Stimulated activated naive CD8-positive, alpha-beta T cell treated with anti-CD3 and anti-CD28 coated beads, Interleukin-15, Interleukin-2, amounts not matched to agents 100 ng/mL and 50 ng/mL, for 24 hours (primary cell): Measurements from ENCODE around the gene XPR1.
"Not testable (repeated sequence)": the region's sequence is repeated elsewhere in the genome, so short reads cannot be mapped to it uniquely, and the experiment has no call there.

Experiments used
- H3K27ac Mint-ChIP-seq: one replicate; pipeline ENCODE4 v1.8.0; 2021; ENCODE audit warnings: mild to moderate bottlenecking, mixed read lengths
- H3K27me3 Mint-ChIP-seq: one replicate; pipeline ENCODE4 v1.8.0; 2021; ENCODE audit warnings: mixed read lengths
- H3K36me3 Mint-ChIP-seq: one replicate; pipeline ENCODE4 v1.8.0; 2021; ENCODE audit warnings: low read depth, mixed read lengths
- H3K4me1 Mint-ChIP-seq: one replicate; pipeline ENCODE4 v1.8.0; 2021; ENCODE audit warnings: low read depth, mixed read lengths
- H3K4me3 Mint-ChIP-seq: one replicate; pipeline ENCODE4 v1.8.0; 2021; ENCODE audit warnings: mild to moderate bottlenecking, mixed read lengths
- H3K9me3 Mint-ChIP-seq: one replicate; pipeline ENCODE4 v1.8.0; 2021; ENCODE audit warnings: mixed read lengths

The XPR1 gene

DNA sequence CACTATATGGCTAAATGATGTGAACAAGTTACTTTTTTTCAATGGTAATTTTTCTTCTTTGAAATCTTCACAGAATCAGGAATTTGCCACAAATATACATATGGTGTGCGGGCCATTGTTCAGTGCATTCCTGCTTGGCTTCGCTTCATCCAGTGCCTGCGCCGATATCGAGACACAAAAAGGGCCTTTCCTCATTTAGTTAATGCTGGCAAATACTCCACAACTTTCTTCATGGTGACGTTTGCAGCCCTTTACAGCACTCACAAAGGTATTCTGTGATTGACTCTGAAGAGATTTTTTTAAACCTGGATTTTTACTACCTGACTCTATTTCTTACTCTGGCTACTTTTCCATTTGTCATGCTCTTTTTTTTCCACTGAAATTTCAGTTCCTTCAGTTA is 204.6 kb downstream of the XPR1 start:
- H3K36me3 Mint-ChIP-seq = peaks cover 68% of the 10 kb centered on the region
- no peak overlapping the region for H3K27ac Mint-ChIP-seq
- H3K4me1 Mint-ChIP-seq = peaks cover 12% of the 10 kb centered on the region
- no peak overlapping the region for H3K4me3 Mint-ChIP-seq
- H3K9me3 Mint-ChIP-seq = peaks cover 12% of the 10 kb centered on the region
- no peaks in the 10 kb centered on the region for H3K27me3 Mint-ChIP-seq

DNA sequence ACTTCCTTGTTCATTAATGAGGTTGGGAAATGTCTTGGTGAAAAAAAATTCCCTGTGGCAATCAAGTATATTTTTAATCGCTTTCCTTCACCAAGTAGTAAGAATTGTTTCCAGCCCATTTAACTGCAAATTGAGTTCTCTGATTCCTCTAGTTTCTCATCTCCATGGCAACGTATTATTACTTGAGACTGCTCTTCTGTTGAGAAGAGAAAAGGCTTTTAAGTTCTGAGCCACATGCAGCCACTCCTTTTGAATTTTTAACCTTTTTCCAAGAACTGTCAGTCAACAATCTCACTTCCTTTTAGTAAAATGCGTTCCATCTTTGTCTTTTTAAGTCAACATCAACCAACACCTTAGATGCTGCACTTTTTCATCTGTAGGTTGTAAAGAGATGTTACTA is 205.2 kb downstream of the XPR1 start:
- H3K27me3 Mint-ChIP-seq = no peaks in the 10 kb centered on the region
- H3K9me3 Mint-ChIP-seq = peaks cover 12% of the 10 kb centered on the region
- H3K4me3 Mint-ChIP-seq = no peak overlapping the region
- H3K4me1 Mint-ChIP-seq = peaks cover 12% of the 10 kb centered on the region
- no peak overlapping the region for H3K27ac Mint-ChIP-seq
- peaks cover 63% of the 10 kb centered on the region for H3K36me3 Mint-ChIP-seq

DNA sequence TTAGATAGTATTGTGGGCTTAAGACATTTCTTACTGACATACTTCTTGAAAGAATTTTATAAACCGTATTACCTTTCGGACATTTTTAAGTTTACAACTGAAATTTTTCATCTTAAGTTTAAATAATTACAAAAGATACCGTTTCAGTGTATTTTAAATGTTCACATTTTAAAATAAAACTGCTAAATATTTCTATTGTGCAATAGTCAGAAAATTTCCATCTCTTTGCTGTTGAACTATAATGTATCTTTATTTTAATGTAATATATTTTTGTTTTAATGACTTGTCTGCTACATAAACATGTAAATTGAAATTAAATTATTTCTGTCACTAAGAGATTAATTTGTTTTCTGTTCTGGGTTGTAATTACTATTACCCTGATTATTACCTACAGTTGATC is 206.7 kb downstream of the XPR1 start:
- Mint-ChIP-seq H3K9me3 (no peaks in the 10 kb centered on the region), H3K4me3 (no peak overlapping the region), H3K4me1 (peaks cover 12% of the 10 kb centered on the region), H3K27me3 (no peaks in the 10 kb centered on the region), H3K27ac (no peak overlapping the region), H3K36me3 (peaks cover 47% of the 10 kb centered on the region)

DNA sequence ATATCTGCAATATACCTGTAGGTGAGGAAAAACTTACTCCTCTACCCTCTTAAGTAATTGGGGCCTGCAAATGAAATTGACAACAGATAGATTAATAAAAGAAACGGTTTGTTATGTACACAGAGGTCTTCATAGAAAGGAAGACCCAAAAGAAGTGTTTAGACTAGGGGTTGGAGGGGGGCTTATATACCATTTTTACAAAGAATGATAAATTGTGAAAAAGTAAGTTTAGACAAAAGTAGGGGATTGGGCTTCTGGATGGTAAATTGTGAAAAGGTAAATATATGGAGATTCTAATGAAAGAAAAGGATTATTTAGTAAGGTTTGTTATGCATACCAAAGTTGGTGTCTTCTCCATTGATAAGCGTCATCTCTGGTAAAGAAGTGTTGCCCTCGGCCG is 207.7 kb downstream of the XPR1 start:
- H3K27me3 Mint-ChIP-seq = no peaks in the 10 kb centered on the region
- peaks cover 12% of the 10 kb centered on the region for H3K4me1 Mint-ChIP-seq
- H3K27ac Mint-ChIP-seq = no peak overlapping the region
- H3K36me3 Mint-ChIP-seq = peaks cover 39% of the 10 kb centered on the region
- H3K9me3 Mint-ChIP-seq = no peaks in the 10 kb centered on the region
- H3K4me3 Mint-ChIP-seq = no peak overlapping the region

DNA sequence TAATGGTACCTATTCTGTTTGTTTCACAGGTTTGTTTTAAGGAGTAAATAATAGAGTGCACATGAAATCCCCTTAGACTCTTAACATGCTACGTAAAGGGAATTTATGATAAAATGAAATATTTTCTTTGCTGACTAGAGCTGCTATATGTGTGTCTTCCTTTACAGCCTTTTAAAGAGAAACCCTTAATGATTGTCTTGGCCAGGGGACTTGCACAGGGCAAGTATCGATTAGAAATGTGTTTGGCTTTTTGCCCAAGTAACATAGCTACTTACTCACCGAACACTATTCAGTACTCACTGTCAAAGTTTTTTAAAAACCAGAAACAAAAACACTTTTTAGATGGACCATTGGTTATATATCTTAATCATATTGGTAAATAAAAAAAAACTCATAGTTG is 209.6 kb downstream of the XPR1 start:
- peaks cover 8% of the 10 kb centered on the region for H3K4me1 Mint-ChIP-seq
- no peaks in the 10 kb centered on the region for H3K9me3 Mint-ChIP-seq
- no peak overlapping the region for H3K27ac Mint-ChIP-seq

DNA sequence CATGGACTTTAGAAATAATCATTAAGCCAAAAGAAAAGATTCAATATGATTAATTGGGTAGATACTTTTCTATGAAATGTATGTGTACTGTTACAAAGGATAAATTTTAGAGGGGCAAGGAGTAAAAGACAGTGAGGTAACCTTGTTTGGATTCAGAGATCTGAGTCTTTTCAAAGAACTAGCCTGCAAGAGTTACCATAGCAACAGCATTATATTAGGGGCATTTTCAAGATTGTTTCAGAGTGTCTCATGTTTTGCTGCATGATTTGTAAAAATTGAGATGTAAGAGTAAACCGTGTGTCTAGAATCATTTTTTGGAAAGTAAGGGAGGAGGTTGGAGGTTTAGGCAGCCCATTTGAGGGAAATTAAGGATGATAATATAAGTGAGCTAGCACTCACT is 210.2 kb downstream of the XPR1 start:
- H3K4me3 Mint-ChIP-seq = no peak overlapping the region
- H3K27me3 Mint-ChIP-seq = no peaks in the 10 kb centered on the region
- H3K36me3 Mint-ChIP-seq = peaks cover 19% of the 10 kb centered on the region
- no peaks in the 10 kb centered on the region for H3K9me3 Mint-ChIP-seq
- H3K27ac Mint-ChIP-seq = no peak overlapping the region
- peaks cover 1% of the 10 kb centered on the region for H3K4me1 Mint-ChIP-seq

More for the DNA sequence above, 209.6 kb downstream of the XPR1 start:
- H3K27me3 Mint-ChIP-seq = no peaks in the 10 kb centered on the region
- H3K4me3 Mint-ChIP-seq = no peak overlapping the region
- H3K36me3 Mint-ChIP-seq = peaks cover 26% of the 10 kb centered on the region

DNA sequence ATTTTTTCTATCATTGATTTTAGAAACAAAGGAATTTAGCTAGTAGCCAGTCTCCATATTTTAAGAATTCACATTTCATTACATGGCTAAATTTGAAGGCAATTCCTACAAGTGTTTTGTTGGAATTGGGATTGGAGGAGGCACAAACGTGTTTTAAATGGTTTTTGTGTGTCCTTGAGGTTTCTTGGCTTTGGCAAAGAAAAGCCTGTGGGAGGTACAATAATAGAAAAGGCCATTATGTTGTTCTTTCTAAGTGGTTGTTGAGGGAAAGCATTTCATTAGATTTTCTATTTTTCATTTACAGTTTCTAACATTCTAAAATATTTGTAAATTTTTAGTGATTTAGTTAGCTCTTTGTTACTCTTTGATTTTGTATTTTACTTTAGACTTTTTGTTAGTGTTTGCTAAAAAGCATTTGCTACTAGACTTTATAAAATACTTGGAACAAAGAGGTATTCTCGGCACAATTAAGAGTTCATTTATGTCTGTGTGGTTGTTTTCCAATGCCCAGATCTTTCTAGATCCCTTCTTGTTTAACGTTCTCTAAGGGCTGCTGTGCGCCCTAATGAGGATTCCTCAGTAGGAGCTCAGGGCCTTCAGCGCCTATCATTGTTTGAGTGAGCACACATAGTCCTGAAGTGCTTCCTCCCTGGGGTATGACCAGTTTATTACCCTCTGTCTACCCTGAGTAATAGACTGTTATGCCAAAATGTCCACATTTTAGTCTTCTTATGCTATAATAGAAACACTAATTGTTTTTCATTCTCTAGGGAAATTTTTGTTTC is 210.9 kb downstream of the XPR1 start:
- Mint-ChIP-seq H3K4me3 (no peak overlapping the region), H3K4me1 (no peaks in the 10 kb centered on the region), H3K36me3 (peaks cover 15% of the 10 kb centered on the region), H3K27ac (no peak overlapping the region), H3K9me3 (no peaks in the 10 kb centered on the region), H3K27me3 (no peaks in the 10 kb centered on the region)

DNA sequence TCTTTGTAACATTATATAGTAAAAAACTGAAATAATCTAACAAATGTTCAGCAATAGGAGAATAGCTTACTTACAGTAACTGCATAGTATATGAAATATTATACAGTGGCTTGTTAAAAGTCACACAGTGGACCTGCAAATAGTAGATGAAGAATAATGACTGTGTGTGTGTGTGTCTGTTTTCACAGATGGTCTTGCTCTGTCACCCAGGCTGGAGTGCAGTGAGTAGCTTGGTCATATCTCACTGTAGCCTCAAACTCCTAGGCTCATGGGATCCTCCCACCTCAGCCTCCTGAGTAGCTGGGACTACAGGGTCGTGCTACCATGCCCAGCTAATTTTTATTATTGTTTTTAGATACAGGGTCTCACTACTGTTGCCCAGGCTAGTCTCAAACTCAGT is 213.5 kb downstream of the XPR1 start:
- no peak overlapping the region for H3K27ac Mint-ChIP-seq
- H3K27me3 Mint-ChIP-seq = no peaks in the 10 kb centered on the region
- no peaks in the 10 kb centered on the region for H3K4me1 Mint-ChIP-seq
- H3K4me3 Mint-ChIP-seq = no peak overlapping the region
- H3K9me3 Mint-ChIP-seq = no peaks in the 10 kb centered on the region
- peaks cover 8% of the 10 kb centered on the region for H3K36me3 Mint-ChIP-seq

DNA sequence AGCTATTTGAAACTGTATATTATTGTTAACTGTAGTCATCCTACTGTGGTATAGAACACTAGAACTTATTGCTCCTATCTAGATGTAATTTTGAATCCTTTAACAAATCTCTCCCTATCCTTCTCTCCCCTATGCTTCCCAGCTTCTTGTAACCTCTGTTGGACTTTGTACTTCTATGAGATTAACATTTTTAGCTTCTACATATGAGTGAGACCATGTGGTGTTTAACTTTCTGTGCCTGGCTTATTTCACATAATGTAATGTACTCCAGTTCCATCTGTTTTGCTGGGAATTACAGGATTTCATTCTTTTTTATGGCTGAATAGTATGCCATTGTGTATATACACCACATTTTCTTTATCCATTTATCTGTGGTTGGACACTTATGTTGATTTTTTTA is 216.4 kb downstream of the XPR1 start:
- Mint-ChIP-seq H3K4me3 (no peak overlapping the region), H3K27ac (no peak overlapping the region), H3K4me1 (peaks cover 15% of the 10 kb centered on the region), H3K27me3 (no peaks in the 10 kb centered on the region), H3K9me3 (no peaks in the 10 kb centered on the region), H3K36me3 (peaks cover 20% of the 10 kb centered on the region)

DNA sequence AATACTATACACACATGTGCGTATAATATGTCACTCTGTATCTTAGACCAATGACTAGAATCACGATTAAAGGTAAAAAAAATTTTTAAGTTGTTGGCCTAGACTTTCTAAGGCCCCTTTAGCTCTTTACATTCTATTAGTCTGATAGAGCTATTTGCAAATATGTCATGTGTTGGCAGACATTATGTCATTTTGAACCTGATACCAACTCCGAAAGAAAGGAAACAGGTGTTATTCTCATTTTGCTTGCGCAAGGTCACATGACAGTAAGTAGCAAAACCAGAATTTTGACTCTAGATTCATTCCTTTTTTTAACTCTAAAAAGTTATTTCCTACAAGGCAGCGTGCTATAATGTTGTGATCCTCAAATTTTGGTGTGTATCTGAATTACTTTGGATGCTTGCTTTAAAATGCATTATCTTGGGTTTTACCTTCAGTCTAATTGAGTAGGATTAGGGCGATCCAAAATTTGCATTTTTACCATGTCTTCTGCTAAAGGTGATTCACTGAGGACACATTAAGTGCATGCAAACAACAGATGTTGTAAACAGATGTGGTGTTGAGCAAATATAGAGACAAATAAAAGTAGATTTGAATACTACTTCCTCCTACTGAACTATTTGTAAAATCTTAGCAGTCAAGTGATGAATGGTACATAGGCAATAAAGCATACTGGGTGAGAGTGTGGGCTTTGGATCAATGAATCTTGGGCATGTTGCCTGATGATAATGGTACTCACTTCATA is 217.4 kb downstream of the XPR1 start:
- no peak overlapping the region for H3K4me3 Mint-ChIP-seq
- no peaks in the 10 kb centered on the region for H3K9me3 Mint-ChIP-seq
- no peak overlapping the region for H3K27ac Mint-ChIP-seq
- no peaks in the 10 kb centered on the region for H3K27me3 Mint-ChIP-seq
- H3K4me1 Mint-ChIP-seq = peaks cover 18% of the 10 kb centered on the region
- H3K36me3 Mint-ChIP-seq = peaks cover 20% of the 10 kb centered on the region

DNA sequence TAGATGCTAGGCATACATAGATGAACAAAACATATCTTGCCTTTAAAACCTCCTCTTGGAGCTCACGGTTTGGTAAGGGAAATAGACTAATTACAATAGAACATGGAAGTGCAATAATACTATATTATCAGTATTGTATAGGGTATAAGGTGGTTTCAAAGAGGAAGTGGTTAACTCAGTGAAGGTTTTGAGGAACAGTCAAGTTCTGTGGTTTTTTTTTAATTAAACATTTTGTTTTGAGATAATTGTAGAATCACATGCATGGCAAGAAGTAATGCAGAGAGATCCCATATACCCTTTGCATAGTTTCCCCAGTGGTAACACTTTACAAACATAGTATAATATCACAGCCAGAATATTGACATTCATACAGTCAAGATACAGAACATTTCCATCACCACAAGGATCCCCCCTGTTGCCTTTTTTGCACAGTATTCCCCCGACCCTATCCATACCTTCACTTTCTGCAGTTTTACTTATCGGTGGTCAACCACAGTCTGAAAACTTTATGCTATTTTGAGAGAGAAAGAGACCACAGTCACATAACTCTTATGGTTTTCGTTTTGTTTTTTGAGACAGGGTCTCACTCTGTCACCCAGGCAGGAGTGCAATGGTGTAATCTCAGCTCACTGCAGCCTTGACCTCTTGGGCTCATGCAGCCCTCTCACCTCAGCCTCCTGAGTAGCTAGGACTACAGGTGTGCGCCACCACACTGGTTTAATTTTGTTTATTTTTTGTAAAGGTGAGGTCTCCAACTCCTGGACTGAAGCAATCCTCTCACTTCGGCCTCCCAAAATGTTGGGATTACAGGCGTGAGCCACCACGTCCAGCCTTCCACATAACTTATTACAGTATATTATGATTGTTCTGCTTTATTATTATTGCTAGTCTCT is 220.4 kb downstream of the XPR1 start:
- Mint-ChIP-seq H3K27me3 (no peaks in the 10 kb centered on the region), H3K27ac (no peak overlapping the region), H3K4me3 (no peak overlapping the region), H3K36me3 (peaks cover 17% of the 10 kb centered on the region), H3K4me1 (peaks cover 18% of the 10 kb centered on the region), H3K9me3 (no peaks in the 10 kb centered on the region)

DNA sequence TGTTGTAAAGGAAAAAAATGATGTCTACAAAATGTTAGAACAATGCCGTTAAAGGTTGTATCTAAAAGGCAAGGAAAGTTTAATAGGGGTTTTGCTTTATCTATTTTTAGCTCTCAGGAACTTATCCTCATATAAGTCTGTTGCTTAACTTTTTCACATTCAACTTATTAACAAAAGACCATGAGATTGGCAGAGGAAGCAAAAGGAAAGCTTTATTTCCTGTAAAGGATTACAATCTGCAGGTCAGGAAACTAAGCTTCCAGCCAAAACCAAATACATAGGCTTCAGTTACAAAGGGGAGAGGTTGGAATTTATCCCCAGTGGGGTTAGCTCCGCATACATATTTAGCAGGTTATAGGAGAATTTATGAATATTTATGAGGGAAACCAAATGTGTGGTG is 222.2 kb downstream of the XPR1 start:
- Mint-ChIP-seq H3K4me3 (no peak overlapping the region), H3K9me3 (no peaks in the 10 kb centered on the region), H3K27ac (no peak overlapping the region), H3K4me1 (peaks cover 18% of the 10 kb centered on the region), H3K27me3 (no peaks in the 10 kb centered on the region), H3K36me3 (peaks cover 17% of the 10 kb centered on the region)

DNA sequence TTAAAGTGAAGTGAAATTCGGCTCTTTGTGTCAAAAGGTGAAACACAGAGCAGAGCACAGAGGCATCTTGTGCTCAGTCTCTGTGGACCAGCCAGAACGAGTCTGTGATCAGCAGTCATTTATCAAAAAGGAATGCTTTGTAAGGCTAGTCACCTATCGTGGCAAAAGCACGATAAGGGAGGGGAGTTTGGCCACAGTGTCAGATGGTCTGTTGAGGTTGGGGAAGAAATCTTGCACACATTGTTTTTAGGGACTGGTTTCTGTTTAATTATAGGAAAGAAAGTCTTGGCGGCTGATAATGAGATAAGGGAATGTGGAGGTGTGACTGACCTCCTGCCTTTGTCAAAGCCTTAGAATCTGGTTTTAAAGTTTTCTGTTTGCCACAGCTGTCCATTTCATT is 222.6 kb downstream of the XPR1 start:
- Mint-ChIP-seq H3K4me1 (peaks cover 18% of the 10 kb centered on the region), H3K36me3 (peaks cover 16% of the 10 kb centered on the region)

DNA sequence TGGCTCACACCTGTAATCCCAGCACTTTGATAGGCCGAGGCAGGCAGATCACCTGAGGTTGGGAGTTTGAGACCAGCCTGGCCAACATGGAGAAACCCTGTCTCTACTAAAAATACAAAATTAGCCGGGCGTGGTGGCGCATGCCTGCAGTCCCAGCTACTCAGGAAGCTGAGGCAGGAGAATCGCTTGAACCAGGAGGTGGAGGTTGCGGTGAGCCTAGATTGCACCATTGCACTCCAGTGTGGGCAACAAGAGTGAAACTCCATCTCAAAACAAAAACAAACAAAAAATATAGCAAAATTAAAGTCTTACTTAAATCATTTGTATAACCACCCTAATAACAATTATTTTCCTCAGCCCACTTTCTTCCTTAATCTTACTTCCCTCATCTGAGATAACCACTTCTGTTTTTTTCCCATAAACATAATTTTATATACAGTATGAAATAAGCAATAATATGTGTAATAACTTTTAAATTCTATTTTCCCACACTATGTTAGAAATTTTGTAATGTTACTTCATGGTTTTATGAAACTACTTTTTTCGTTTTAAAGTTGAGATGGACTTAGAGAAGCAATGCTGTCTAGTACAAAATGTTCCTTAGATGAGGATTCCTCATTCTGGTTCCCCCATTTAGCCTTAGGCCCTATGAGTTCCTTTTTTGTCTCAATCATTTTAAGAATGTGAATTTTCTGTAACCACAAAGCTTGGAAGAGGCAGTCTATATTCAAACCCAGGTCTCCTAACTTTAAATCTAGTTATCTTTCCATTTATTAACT is 226.3 kb downstream of the XPR1 start:
- H3K27me3 Mint-ChIP-seq, H3K4me1 Mint-ChIP-seq, H3K36me3 Mint-ChIP-seq, H3K9me3 Mint-ChIP-seq, H3K27ac Mint-ChIP-seq, H3K4me3 Mint-ChIP-seq: not testable (repeated sequence)

More for the DNA sequence above, 222.6 kb downstream of the XPR1 start:
- Mint-ChIP-seq H3K27ac (no peak overlapping the region), H3K9me3 (no peaks in the 10 kb centered on the region), H3K27me3 (no peaks in the 10 kb centered on the region), H3K4me3 (no peak overlapping the region)
